Liver (tissue), 9 donors: Measurements from ENCODE around the gene RRAGC. TPM values are rescaled to one million over a fixed set of nuclear protein-coding genes. Genes with fewer than 3 reads are reported as not detected.
A peak's percentile ranks its signal among the peaks of the same experiment; 100 is the strongest.

Source experiments
- DNase-seq: peaks from one replicate; pipeline ENCODE4 v3.0.0-alpha.2; 2017; ENCODE audit warnings: low spot score
- H3K27ac ChIP-seq, 2 donors: one replicate each; pipeline ENCODE4 v1.7.0; 2013; ENCODE audit warnings: inconsistent platforms in 2 of 2, low read length in 2 of 2, control low read depth in 1 of 2, low read depth in 1 of 2, mild to moderate bottlenecking in 1 of 2
- H3K27me3 ChIP-seq, 4 donors: one replicate each; pipeline versions ENCODE4 v1.6.1 to v1.7.0; 2013; ENCODE audit warnings: low read length in 3 of 4, inconsistent platforms in 1 of 4, mild to moderate bottlenecking in 1 of 4, moderate library complexity in 1 of 4; ENCODE audit not compliant: control insufficient read depth in 4 of 4, insufficient read depth in 4 of 4
- H3K36me3 ChIP-seq, 4 donors: one replicate each; pipeline versions ENCODE4 v1.6.1 to v1.7.0; 2013; ENCODE audit warnings: low read length in 3 of 4, mild to moderate bottlenecking in 3 of 4, low read depth in 1 of 4, moderate library complexity in 1 of 4; ENCODE audit not compliant: control insufficient read depth in 4 of 4, insufficient read depth in 3 of 4
- H3K4me1 ChIP-seq, 4 donors: one replicate each; pipeline versions ENCODE4 v1.6.1 to v1.7.0; 2013; ENCODE audit warnings: low read length in 3 of 4, mild to moderate bottlenecking in 3 of 4, moderate library complexity in 1 of 4; ENCODE audit not compliant: control insufficient read depth in 4 of 4, insufficient read depth in 4 of 4
- H3K4me3 ChIP-seq, 3 donors: one replicate each; pipeline versions ENCODE4 v1.6.1 to v1.7.0; 2013; ENCODE audit warnings: low read length in 3 of 3, control low read depth in 1 of 3, low read depth in 1 of 3, mild to moderate bottlenecking in 1 of 3
- H3K9ac ChIP-seq, 2 donors: one replicate each; pipeline ENCODE4 v1.7.0; 2013; ENCODE audit warnings: low read length in 2 of 2, mild to moderate bottlenecking in 2 of 2, moderate library complexity in 2 of 2, control low read depth in 1 of 2, low read depth in 1 of 2
- H3K9me3 ChIP-seq, 4 donors: one replicate each; pipeline versions ENCODE4 v1.6.1 to v1.7.0; 2013; ENCODE audit warnings: low read length in 3 of 4; ENCODE audit not compliant: control insufficient read depth in 4 of 4
- HNF4A ChIP-seq, 2 donors: conservative IDR thresholded peaks; 2 replicates each; pipeline ENCODE4 v1.6.1; 2016; ENCODE audit warnings: antibody characterized with exemption in 2 of 2, mild to moderate bottlenecking in 2 of 2
- HNF4G ChIP-seq: IDR thresholded peaks from 2 replicates; pipeline ENCODE4 v1.6.1; 2016; ENCODE audit warnings: antibody characterized with exemption
- MAX ChIP-seq: IDR thresholded peaks from 2 replicates; pipeline ENCODE4 v1.6.1; 2016; ENCODE audit warnings: antibody characterized with exemption
- NR2F2 ChIP-seq: IDR thresholded peaks from 2 replicates; pipeline ENCODE4 v1.6.1; 2016; ENCODE audit warnings: antibody characterized with exemption
- RAD21 ChIP-seq, 2 donors: IDR thresholded peaks; 2 replicates each; pipeline ENCODE4 v1.6.1; 2016; ENCODE audit warnings: antibody characterized with exemption in 2 of 2, mild to moderate bottlenecking in 2 of 2
- REST ChIP-seq: IDR thresholded peaks from 2 replicates; pipeline ENCODE4 v1.6.1; 2016; ENCODE audit warnings: antibody characterized with exemption, mild to moderate bottlenecking
- RXRA ChIP-seq, 2 donors: IDR thresholded peaks; 2 replicates each; pipeline ENCODE4 v1.6.1; 2017 to 2018; ENCODE audit warnings: antibody characterized with exemption in 2 of 2, mild to moderate bottlenecking in 1 of 2
- TAF1 ChIP-seq: conservative IDR thresholded peaks from 2 replicates; pipeline ENCODE4 v1.6.1; 2016; ENCODE audit warnings: antibody characterized with exemption, mild to moderate bottlenecking
- WGBS: extraction: QIAGEN DNeasy Blood & Tissue Kit; methylation state at CpG from one replicate; pipeline ENCODE4 v1.1.7; 2013; 5-methylcytosine and 5-hydroxymethylcytosine counted together
- polyA plus RNA-seq, 2 donors: library from polyadenylated mRNA; stranded (reverse) in 1 of 2; unstranded in 1 of 2; fragments of 200-250 nt in 1 of 2; fragments of >200 nt in 1 of 2; fragmentation: Nextera tagmentation in 1 of 2; extraction: Ambion mirVana in 1 of 2; gene quantifications; one replicate each; pipeline versions ENCODE4 v1.2.1 to v1.2.3, GENCODE V29; 2013 to 2015
- total RNA-seq, 2 donors: library from RNA; depleted of rRNA; stranded (reverse); fragments of >200 nt; gene quantifications; one replicate each; pipeline ENCODE4 v1.2.3, GENCODE V29; 2014
- TF ChIP-seq, protein P1 (sequence below): fragments of 150-350 bp; IDR thresholded peaks from 2 replicates; pipeline ENCODE4 v1.5.1; 2017; ENCODE audit warnings: improper control_type of control experiment, low read depth, low read length; ENCODE audit not compliant: missing input control
- TF ChIP-seq, protein P2 (sequence below): IDR thresholded peaks from 2 replicates; pipeline ENCODE4 v1.6.1; 2016; ENCODE audit warnings: antibody characterized with exemption
- donor health status: healthy.
- donor health status: healthy.
- donor health status: healthy.
- donor health status: healthy.
- donor health status: healthy.

The RRAGC gene
- total and polyA plus RNA-seq, 4 donors, result 6.6 to 10.1 (median 7.2) TPM

GRCh38 chr1:38834937-38835827 is 24.4 kb downstream of the RRAGC start:
- Histone ChIP-seq H3K27ac (no peak overlapping the region), H3K4me3 (no peak overlapping the region), H3K9me3 (no peaks in the 10 kb centered on the region), H3K27me3 (no peaks in the 10 kb centered on the region), H3K9ac (no peak overlapping the region), H3K36me3 (peaks cover 1 to 16% (median 13%) of the 10 kb centered on the region in 4 donors), H3K4me1 (no peaks in the 10 kb centered on the region)
- no peak for TF ChIP-seq NR2F2
- TF ChIP-seq MAX, result no peak
- TF ChIP-seq, protein P1, sequence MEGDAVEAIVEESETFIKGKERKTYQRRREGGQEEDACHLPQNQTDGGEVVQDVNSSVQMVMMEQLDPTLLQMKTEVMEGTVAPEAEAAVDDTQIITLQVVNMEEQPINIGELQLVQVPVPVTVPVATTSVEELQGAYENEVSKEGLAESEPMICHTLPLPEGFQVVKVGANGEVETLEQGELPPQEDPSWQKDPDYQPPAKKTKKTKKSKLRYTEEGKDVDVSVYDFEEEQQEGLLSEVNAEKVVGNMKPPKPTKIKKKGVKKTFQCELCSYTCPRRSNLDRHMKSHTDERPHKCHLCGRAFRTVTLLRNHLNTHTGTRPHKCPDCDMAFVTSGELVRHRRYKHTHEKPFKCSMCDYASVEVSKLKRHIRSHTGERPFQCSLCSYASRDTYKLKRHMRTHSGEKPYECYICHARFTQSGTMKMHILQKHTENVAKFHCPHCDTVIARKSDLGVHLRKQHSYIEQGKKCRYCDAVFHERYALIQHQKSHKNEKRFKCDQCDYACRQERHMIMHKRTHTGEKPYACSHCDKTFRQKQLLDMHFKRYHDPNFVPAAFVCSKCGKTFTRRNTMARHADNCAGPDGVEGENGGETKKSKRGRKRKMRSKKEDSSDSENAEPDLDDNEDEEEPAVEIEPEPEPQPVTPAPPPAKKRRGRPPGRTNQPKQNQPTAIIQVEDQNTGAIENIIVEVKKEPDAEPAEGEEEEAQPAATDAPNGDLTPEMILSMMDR, result peak; percentile 82
- TF ChIP-seq, protein P2, sequence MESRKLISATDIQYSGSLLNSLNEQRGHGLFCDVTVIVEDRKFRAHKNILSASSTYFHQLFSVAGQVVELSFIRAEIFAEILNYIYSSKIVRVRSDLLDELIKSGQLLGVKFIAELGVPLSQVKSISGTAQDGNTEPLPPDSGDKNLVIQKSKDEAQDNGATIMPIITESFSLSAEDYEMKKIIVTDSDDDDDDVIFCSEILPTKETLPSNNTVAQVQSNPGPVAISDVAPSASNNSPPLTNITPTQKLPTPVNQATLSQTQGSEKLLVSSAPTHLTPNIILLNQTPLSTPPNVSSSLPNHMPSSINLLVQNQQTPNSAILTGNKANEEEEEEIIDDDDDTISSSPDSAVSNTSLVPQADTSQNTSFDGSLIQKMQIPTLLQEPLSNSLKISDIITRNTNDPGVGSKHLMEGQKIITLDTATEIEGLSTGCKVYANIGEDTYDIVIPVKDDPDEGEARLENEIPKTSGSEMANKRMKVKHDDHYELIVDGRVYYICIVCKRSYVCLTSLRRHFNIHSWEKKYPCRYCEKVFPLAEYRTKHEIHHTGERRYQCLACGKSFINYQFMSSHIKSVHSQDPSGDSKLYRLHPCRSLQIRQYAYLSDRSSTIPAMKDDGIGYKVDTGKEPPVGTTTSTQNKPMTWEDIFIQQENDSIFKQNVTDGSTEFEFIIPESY, result no peak
- no peak for TF ChIP-seq TAF1
- no peak for TF ChIP-seq HNF4A (conservative IDR thresholded peaks at IDR 0.05)
- TF ChIP-seq RAD21 (IDR thresholded peaks at IDR 0.05), result peak; percentile 92 to 93
- 25% methylated on average over 3 of the region's 3 CpGs for WGBS
- DNase-seq, result no peak

- WGBS, result 87% methylated on average over 3 of the region's 3 CpGs
- Histone ChIP-seq H3K36me3 (peaks cover under 1 to 14% (median 11%) of the 10 kb centered on the region in 4 donors), H3K27ac (no peak overlapping the region), H3K4me1 (no peaks in the 10 kb centered on the region), H3K9me3 (no peaks in the 10 kb centered on the region), H3K4me3 (no peak overlapping the region), H3K27me3 (peaks cover 0 to 1% (median 0%) of the 10 kb centered on the region in 4 donors), H3K9ac (no peak overlapping the region)
- DNase-seq, result no peak
- TF ChIP-seq, protein P1, result no peak
- TF ChIP-seq REST, result no peak
- TF ChIP-seq TAF1, result no peak
- no peak for TF ChIP-seq HNF4G
- no peak for TF ChIP-seq RXRA (IDR thresholded peaks at IDR 0.05)
- TF ChIP-seq MAX, result no peak
- no peak for TF ChIP-seq HNF4A (conservative IDR thresholded peaks at IDR 0.05)
These were observed 25.3 kb downstream of the RRAGC start for GRCh38 chr1:38834221-38834782.
